Measurements from ENCODE around the gene MAP3K5.
"Not testable (repeated sequence)": the region's sequence is repeated elsewhere in the genome, so short reads cannot be mapped to it uniquely, and the experiment has no call there.

MAP3K5 gene

DNA sequence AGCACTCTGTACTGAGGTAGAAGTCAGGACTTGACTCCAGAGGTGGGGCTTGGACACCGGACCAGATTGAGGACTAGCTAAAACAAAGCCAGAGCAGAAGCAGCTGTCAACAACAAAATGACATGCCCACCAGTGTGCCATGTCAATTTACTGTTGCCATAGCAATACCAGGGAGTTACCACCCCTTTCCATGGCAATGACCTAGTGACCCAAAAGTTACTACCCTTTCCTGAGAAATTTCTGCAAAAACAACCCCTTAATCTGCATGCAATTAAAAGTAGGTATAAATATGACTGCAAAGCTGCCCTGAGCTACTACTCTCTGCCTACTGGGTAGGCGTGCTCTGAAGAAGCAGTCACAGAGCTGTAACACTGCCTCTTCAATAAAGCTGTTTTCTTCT is 21.0 kb downstream of the MAP3K5 start:
- no peak for DNase-seq (ENCODE audit: low read depth)

DNA sequence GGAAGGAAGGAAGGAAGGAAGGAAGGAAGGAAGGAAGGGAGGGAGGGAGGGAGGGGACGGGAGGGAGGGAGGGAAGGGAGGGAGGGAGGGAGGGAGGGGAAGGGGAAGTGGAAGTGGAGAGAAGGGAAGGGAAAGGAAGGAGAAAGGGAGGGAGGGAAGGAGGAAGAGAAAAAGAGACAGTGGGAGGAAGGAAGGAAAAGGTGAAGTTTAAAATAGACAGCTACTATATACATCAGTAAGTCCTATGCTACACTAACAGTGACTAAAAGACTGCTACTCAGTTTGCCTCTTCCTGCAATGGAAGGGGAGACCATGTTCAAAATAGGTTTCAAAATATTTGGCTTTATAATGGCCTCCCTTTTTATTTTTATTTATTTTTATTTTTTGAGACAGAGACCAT is 22.5 kb downstream of the MAP3K5 start:
- no peak for DNase-seq (ENCODE audit: low read depth)

- no peak for DNase-seq (ENCODE audit: low read depth)
Observed at GRCh38 chr6:136769124-136769523, 23.2 kb downstream of the MAP3K5 start.

DNA sequence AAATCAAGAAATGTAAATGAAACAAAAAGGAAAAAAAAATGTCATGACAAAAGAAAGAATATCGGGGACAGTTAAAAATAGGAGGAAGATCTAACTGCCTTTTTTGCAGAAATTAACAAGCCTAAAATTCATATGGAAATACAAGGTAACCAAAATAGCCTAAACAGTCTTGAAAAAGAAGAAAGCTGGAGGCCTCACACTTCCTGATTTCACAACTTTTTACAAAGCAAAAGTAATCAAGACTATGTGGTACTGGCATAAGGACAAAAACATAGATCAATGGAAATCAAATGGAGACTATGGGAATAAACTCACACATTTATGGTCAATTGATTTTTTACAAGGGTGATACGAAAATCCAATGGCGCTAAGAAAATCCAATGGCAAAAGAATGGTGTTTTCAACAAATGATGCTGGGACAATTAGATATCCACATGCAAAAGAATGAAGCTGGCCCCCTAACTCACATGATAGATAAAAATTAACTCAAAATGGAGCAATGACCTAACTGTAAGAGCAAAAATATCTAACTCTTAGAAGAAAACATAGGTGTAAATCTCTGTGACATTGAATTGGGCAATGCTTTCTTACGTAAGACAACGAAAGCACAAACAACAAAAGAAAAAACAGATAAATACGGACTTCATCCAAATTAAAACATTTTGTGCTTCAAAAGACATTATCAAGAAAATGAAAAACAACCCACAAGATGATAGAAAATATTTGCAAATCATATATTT is 24.5 kb downstream of the MAP3K5 start:
- no peak for DNase-seq (ENCODE audit: low read depth)

GRCh38 chr6:136767103-136767502 is 25.2 kb downstream of the MAP3K5 start:
- no peak for DNase-seq (ENCODE audit: low read depth)

DNA sequence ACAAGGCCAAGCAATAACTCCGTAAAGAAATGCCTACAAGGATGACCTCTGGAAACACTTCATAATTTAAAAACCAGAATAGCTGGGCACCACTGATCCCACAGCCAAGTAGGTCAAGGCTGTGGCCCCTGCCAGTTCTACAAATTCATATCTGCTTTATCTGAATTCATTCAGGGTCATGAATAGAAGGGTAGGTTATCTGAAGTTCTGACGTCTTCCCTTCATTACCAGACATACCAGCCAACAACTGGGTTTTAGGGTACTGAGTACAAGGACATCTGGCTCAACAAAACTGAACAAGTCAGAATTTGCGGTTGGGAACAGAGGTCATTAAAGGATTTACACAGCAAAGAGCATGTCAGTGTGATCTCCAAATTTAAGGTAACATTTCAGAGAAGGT is 26.0 kb downstream of the MAP3K5 start:
- no peak for DNase-seq (ENCODE audit: low read depth)

DNA sequence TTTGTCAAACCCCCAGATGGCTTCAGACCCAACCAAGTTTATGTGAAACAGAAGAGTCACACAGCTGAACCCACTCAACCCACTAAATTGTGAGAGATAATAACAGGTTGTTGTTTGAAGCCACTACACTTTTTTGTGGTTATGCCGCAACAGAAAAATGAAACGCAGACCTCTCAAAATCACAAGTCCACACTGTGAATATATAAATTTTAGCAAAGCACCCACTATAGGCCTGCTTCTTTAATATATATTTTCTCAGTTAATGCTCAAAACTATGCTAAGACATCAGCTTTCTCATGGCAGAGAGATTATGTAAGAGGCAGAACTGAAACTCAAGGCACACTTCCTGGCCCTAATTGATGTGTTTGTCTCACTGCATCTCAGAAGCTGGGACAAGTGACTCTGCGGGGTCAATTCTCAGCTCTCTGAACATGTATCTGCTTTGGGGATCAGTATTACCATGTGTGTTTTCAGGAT is 27.7 kb downstream of the MAP3K5 start:
- DNase-seq (ENCODE audit: low read depth): no peak

DNA sequence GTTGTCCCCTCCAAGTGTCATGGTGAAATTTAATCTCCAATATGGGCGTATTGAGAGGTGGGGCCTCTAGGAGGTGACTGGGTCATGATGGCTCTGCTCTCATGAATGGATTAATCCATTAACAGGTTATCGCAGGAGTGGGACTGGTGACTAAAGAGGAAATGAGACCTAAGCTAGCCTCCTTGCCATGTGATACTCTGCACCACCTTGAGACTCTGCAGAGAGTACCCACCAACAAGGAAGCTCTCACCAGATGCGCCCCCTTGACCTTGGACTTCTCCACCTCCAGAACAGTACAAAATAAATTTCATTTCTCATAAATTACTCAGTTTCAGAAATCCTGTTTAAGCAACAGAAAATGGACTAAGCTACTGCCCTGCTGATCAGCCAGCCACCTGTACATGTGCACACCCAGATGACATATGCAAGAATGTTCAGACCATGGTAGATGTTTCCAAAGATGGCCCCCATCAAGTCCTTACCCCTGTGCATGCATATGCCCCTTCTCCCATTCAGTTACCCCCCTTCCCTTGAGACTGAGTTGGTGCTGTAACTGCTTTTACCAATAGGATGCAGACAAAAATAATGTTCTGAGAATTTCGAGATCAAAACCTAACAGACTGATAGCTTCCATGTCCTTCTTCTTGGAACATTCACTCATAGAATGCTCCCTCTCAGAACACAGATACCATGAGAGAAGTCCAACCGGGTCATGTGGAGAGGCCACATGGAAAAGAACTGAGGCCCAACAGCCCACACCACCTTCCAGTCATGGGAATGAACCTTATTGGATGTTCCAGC is 28.4 kb downstream of the MAP3K5 start:
- no peak for DNase-seq (ENCODE audit: low read depth)

- no peak for DNase-seq (ENCODE audit: low read depth)
Observed at GRCh38 chr6:136763255-136763654, 29.0 kb downstream of the MAP3K5 start.

GRCh38 chr6:136762022-136762975 is 30.0 kb downstream of the MAP3K5 start:
- no peak for DNase-seq (ENCODE audit: low read depth)

GRCh38 chr6:136761227-136761922 is 30.9 kb downstream of the MAP3K5 start:
- DNase-seq (ENCODE audit: low read depth): no peak

DNA sequence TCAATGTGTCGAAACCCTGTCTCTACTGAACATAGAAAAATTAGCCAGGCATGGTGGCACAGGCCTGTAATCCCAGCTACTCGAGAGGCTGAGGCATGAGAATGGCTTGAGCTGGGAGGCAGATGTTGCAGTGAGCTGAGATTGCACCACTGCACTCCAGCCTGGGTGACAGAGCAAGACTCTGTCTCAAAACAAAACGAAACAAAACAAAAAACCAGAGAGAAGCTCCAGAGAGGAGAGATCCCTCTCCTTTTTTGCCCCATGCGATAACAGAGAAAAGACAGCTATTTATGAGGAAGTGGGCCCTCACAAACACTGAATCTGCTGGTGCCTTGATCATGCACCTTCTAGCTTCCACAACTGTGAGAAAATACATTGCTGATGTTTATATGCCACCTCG is 31.5 kb downstream of the MAP3K5 start:
- not testable (repeated sequence) for DNase-seq (ENCODE audit: low read depth)

DNA sequence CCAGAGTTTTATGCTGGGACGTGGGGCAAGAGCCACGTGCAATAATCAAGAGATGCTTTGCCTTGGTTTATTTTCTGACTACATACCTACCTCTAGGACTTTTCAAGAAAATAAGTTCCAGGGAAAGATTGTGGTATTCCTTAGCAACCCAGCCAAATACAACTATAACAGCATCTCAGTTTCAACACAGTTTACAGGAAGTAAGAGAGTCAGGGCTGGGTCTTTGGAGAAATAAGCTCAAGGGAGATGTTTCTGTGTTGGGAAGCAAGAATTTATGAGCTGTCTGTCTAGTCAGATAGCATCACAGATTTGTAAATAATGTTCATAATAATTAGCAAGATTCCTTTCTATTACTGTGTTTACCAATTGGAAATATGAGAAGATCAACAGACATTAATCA is 35.1 kb downstream of the MAP3K5 start:
- DNase-seq (ENCODE audit: low read depth): no peak

GRCh38 chr6:136754820-136755219 is 37.5 kb downstream of the MAP3K5 start:
- DNase-seq (ENCODE audit: low read depth): no peak

- DNase-seq (ENCODE audit: low read depth): peak; percentile 13
Observed at GRCh38 chr6:136753624-136754023, 38.7 kb downstream of the MAP3K5 start.

DNA sequence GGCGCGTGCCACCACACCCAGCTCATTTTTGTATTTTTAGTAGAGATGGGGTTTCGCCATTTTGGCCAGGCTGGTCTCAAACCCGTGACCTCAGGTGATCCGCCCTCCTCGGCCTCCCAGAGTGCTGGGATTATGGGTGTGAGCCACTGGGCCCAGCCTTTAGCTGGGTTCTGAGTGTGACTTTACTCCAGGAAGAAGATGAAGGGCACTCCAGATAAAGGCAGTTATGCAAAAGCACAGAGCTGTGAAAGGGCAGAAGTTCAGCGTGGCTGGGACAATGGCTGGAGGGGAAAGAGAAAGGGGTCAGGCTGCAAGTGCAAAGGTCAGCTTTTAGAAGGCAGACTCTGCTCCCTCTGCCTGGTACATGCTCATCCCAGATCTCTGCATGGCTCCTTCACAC is 39.7 kb downstream of the MAP3K5 start:
- no peak for DNase-seq (ENCODE audit: low read depth)

- no peak for DNase-seq (ENCODE audit: low read depth)
Observed at GRCh38 chr6:136751991-136752390, 40.3 kb downstream of the MAP3K5 start.

DNA sequence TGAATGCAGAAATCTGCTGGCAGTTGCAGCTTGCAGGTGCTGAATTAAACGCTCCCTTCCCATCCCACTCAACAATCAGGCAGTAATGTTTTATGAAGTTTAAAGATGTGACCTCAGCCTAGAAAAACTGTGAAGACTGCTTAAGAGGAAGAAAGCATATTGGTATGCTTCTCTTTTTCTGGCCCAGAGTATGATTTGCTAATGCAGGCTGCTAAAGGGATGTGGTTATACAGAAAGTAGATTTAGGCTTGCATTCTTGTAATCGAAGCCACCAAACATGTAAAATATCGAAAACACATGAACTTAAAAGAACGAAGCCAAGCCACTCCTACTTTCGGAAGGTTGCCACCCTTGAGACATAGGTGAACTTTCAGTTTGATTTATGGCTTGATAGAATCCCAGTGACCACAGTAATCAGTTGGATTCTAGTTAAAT is 40.7 kb downstream of the MAP3K5 start:
- DNase-seq (ENCODE audit: low read depth): no peak

DNA sequence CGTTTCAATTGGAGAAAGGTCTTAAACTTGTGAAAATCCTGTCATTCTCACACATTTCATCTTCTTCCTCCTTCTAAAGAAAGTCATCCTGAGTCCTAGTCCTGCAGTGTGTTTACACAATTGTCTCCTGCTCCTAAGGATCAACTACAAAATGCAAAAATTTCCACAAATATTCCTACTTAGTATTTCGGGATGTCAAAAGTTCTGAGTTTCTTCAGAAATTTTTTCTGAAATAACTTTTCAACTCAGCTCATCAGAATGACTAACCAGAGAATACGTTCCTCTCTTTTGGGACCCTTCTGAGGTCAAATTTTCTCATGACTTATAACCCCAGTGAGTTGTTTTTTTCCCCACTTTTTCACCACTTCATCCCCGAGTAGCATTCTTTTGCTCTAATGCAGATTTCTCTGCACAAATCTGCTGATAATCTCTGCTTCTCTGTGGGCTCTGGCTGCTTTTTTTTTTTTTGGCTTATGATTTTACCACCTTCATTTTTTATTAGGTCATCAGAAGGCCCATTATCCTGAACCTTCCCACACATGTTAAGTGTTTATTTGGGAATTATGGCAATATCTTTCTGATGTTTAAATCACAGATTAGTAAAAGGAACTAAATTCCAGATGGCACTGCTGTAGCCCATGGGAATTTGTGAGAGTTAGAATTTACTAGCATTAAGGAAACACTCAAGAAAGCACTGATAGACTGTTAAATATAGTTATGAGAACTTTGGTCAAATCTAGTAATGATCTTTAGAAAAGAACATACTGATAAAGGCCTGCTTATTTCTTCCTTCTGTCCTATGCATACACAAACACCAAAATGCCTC is 41.4 kb downstream of the MAP3K5 start:
- no peak for DNase-seq (ENCODE audit: low read depth)

GRCh38 chr6:136749359-136749997 is 42.8 kb downstream of the MAP3K5 start:
- DNase-seq (ENCODE audit: low read depth): no peak
